Transverse colon (tissue), 4 donors: Measurements from ENCODE around the gene RCE1.

Experiments used
- CTCF ChIP-seq, 5 experiments: fragments of 200-600 bp in 3 of 5; fragments of 450-650 bp in 2 of 5; sonication (generic) in 3 of 5; IDR thresholded peaks; 1 replicate in 2 of 5; 2 replicates in 3 of 5; pipeline ENCODE4 v1.5.1; 2016 to 2017; ENCODE audit warnings: antibody characterized with exemption in 5 of 5, inconsistent platforms in 3 of 5, mild to moderate bottlenecking in 2 of 5, moderate library complexity in 1 of 5
- POLR2AphosphoS5 ChIP-seq, 3 donors: sonication (generic); formaldehyde crosslinking; IDR thresholded peaks; one replicate each; pipeline ENCODE4 v1.6.1; 2016; ENCODE audit warnings: antibody characterized with exemption in 3 of 3

GRCh38 chr11:66891851-66892660 lies 48.8 kb downstream of the RCE1 start:
- TF ChIP-seq CTCF (IDR thresholded peaks at IDR 0.05) (no peak), POLR2AphosphoS5 (IDR thresholded peaks at IDR 0.05) (peak in 2 of 3 donors; percentile 18 to 22)
